H1 (cell line): ENCODE data around the gene CHN2. TPM values are rescaled to one million over a fixed set of nuclear protein-coding genes. Genes with fewer than 3 reads are reported as not detected.

Source experiments
- CTCF ChIA-PET: fragments of 300-600 bp; sonication (Branson Sonifier 250); formaldehyde crosslinking; loops from one replicate; lab custom pipeline; 2021; ENCODE audit not compliant: partially characterized antibody; lab: Charles Lee
- POLR2A ChIA-PET: fragments of 300-600 bp; sonication (Branson Sonifier 250); formaldehyde crosslinking; loops from one replicate; lab custom pipeline; 2021; ENCODE audit warnings: inconsistent platforms; ENCODE audit not compliant: partially characterized antibody; lab: Charles Lee
- DNase-seq, 2 experiments: peaks; one replicate each; pipeline versions ENCODE4 v3.0.0 to v3.0.0-alpha.2; 2010 to 2022; ENCODE audit warnings: low spot score in 2 of 2, low read depth in 1 of 2, mixed read lengths in 1 of 2
- FAIRE-seq: peaks from 2 replicates; lab custom pipeline; 2011; peaks lifted over from hg19 to GRCh38; lab: Jason Lieb, UNC
- H2AFZ ChIP-seq: 2 replicates; pipeline ENCODE4 v1.8.1; 2012; ENCODE audit warnings: low read length, inconsistent platforms
- H2AK5ac ChIP-seq: 2 replicates; pipeline ENCODE4 v1.6.1; 2013; ENCODE audit warnings: low read depth, low read length
- H2BK120ac ChIP-seq: replicated peaks from 2 replicates; pipeline ENCODE3; 2013; ENCODE audit warnings: low read depth, low read length, inconsistent platforms
- H2BK12ac ChIP-seq: 2 replicates; pipeline ENCODE4 v1.6.1; 2013; ENCODE audit warnings: low read depth, low read length
- H2BK15ac ChIP-seq: 2 replicates; pipeline ENCODE4 v1.6.1; 2013; ENCODE audit warnings: low read length
- H2BK20ac ChIP-seq: 2 replicates; pipeline ENCODE4 v1.6.1; 2013; ENCODE audit warnings: low read length
- H2BK5ac ChIP-seq: 2 replicates; pipeline ENCODE4 v1.6.1; 2013; ENCODE audit warnings: low read depth, low read length
- H3K14ac ChIP-seq: 2 replicates; pipeline ENCODE4 v1.6.1; 2013; ENCODE audit warnings: inconsistent platforms; ENCODE audit not compliant: insufficient read length
- H3K18ac ChIP-seq: 2 replicates; pipeline ENCODE4 v1.6.1; 2013; ENCODE audit warnings: low read length; ENCODE audit errors: extremely low read depth
- H3K23ac ChIP-seq: 2 replicates; pipeline ENCODE4 v1.6.1; 2013; ENCODE audit warnings: inconsistent platforms; ENCODE audit not compliant: insufficient read length
- H3K23me2 ChIP-seq: 2 replicates; pipeline ENCODE4 v1.6.1; 2013; ENCODE audit warnings: low read depth, low read length
- H3K27ac ChIP-seq: 2 replicates; pipeline ENCODE4 v1.6.1; 2011; ENCODE audit warnings: low read depth, low read length, inconsistent platforms
- H3K27me3 ChIP-seq, 4 experiments: replicated peaks in 1 of 4; 1 replicate in 1 of 4; 2 replicates in 3 of 4; pipeline versions ENCODE4 v1.6.1 to v1.8.1; 2011 to 2013; ENCODE audit warnings: low read length in 3 of 4, mild to moderate bottlenecking in 3 of 4, inconsistent platforms in 2 of 4, mixed read lengths in 2 of 4, moderate library complexity in 1 of 4; ENCODE audit not compliant: control insufficient read depth in 3 of 4, insufficient read depth in 3 of 4; ENCODE audit errors: extremely low read depth in 1 of 4
- H3K36me3 ChIP-seq, 4 experiments: 2 replicates each; pipeline versions ENCODE4 v1.6.1 to v1.8.1; 2011 to 2013; ENCODE audit warnings: mild to moderate bottlenecking in 4 of 4, low read length in 3 of 4, moderate library complexity in 2 of 4, control low read depth in 1 of 4, inconsistent platforms in 1 of 4; ENCODE audit not compliant: insufficient read depth in 4 of 4, control insufficient read depth in 2 of 4
- H3K4ac ChIP-seq: replicated peaks from 2 replicates; pipeline ENCODE3; 2013; ENCODE audit warnings: low read length, low read depth, mixed read lengths, inconsistent platforms; ENCODE audit not compliant: insufficient read length
- H3K4me1 ChIP-seq, 4 experiments: replicated peaks in 1 of 4; 1 replicate in 1 of 4; 2 replicates in 3 of 4; pipeline versions ENCODE4 v1.6.1 to v1.8.1; 2011 to 2013; ENCODE audit warnings: low read length in 3 of 4, inconsistent platforms in 2 of 4, mixed read lengths in 1 of 4; ENCODE audit not compliant: insufficient read depth in 4 of 4, control insufficient read depth in 3 of 4
- H3K4me2 ChIP-seq, 2 experiments: 2 replicates each; pipeline versions ENCODE4 v1.6.1 to v1.8.1; 2011 to 2013; ENCODE audit warnings: low read depth in 2 of 2, low read length in 2 of 2, control low read depth in 1 of 2, inconsistent platforms in 1 of 2, mild to moderate bottlenecking in 1 of 2; ENCODE audit not compliant: insufficient read depth in 1 of 2
- H3K4me3 ChIP-seq, 4 experiments: fragments of 200-600, 300-600 bp in 1 of 4; sonication (generic), shearing (Covaris generic), sonication (Bioruptor Twin) in 1 of 4; 2 replicates each; pipeline versions ENCODE4 v1.5.1 to v1.8.1; 2011 to 2016; ENCODE audit warnings: low read length in 4 of 4, low read depth in 3 of 4, control low read depth in 2 of 4, inconsistent platforms in 2 of 4, mild to moderate bottlenecking in 2 of 4, mixed read lengths in 1 of 4, moderate library complexity in 1 of 4; ENCODE audit not compliant: insufficient read depth in 2 of 4; ENCODE audit errors: extremely low read depth in 1 of 4
- H3K56ac ChIP-seq: replicated peaks from 2 replicates; pipeline ENCODE3; 2013; ENCODE audit warnings: low read depth, mild to moderate bottlenecking, mixed read lengths, low read length, inconsistent platforms; ENCODE audit not compliant: insufficient read length
- H3K79me1 ChIP-seq: 2 replicates; pipeline ENCODE4 v1.6.1; 2013; ENCODE audit warnings: low read depth, low read length, control low read depth
- H3K79me2 ChIP-seq, 2 experiments: 2 replicates each; pipeline versions ENCODE4 v1.6.1 to v1.8.1; 2012 to 2013; ENCODE audit warnings: low read length in 2 of 2, mild to moderate bottlenecking in 2 of 2, inconsistent platforms in 1 of 2; ENCODE audit not compliant: insufficient read depth in 2 of 2, control insufficient read depth in 1 of 2
- H3K9ac ChIP-seq, 4 experiments: replicated peaks in 1 of 4; 1 replicate in 1 of 4; 2 replicates in 3 of 4; pipeline versions ENCODE4 v1.6.1 to v1.8.1; 2011 to 2013; ENCODE audit warnings: low read depth in 3 of 4, low read length in 3 of 4, control low read depth in 2 of 4, mild to moderate bottlenecking in 2 of 4, moderate library complexity in 2 of 4, inconsistent platforms in 1 of 4; ENCODE audit errors: extremely low read depth in 1 of 4
- H3K9me3 ChIP-seq, 2 experiments: 2 replicates each; pipeline versions ENCODE4 v1.6.1 to v1.8.1; 2012 to 2013; ENCODE audit warnings: mild to moderate bottlenecking in 2 of 2, moderate library complexity in 2 of 2, control low read depth in 1 of 2, inconsistent platforms in 1 of 2, low read depth in 1 of 2, low read length in 1 of 2, mixed read lengths in 1 of 2; ENCODE audit not compliant: insufficient read depth in 2 of 2
- H4K20me1 ChIP-seq, 2 experiments: replicated peaks in 1 of 2; 2 replicates each; pipeline versions ENCODE3 to v1.8.1; 2011 to 2013; ENCODE audit warnings: inconsistent platforms in 2 of 2, low read length in 2 of 2, mild to moderate bottlenecking in 1 of 2; ENCODE audit not compliant: insufficient read depth in 2 of 2, control insufficient read depth in 1 of 2
- H4K5ac ChIP-seq: 2 replicates; pipeline ENCODE4 v1.6.1; 2013; ENCODE audit warnings: low read length, low read depth, mixed read lengths, inconsistent platforms; ENCODE audit not compliant: insufficient read length
- H4K8ac ChIP-seq: 2 replicates; pipeline ENCODE4 v1.8.0; 2013; ENCODE audit warnings: mild to moderate bottlenecking, moderate library complexity, low read length, inconsistent platforms; ENCODE audit not compliant: insufficient read depth; ENCODE audit errors: extremely low read depth
- H4K91ac ChIP-seq: replicated peaks from 2 replicates; pipeline ENCODE3; 2013; ENCODE audit warnings: low read length, mixed read lengths, inconsistent platforms; ENCODE audit not compliant: insufficient read length
- CEBPB ChIP-seq: IDR thresholded peaks from 2 replicates; pipeline ENCODE4 v1.6.1; 2012; ENCODE audit warnings: low read depth, low read length
- EP300 ChIP-seq, 2 experiments: IDR thresholded peaks; 1 replicate in 1 of 2; 2 replicates in 1 of 2; pipeline ENCODE4 v1.6.1; 2011 to 2012; ENCODE audit warnings: low read depth in 2 of 2, low read length in 2 of 2, mild to moderate bottlenecking in 2 of 2, borderline replicate concordance in 1 of 2, inconsistent platforms in 1 of 2, moderate library complexity in 1 of 2
- HDAC2 ChIP-seq, 2 experiments: fragments of 300-600 bp in 1 of 2; sonication (generic) in 1 of 2; IDR thresholded peaks; 2 replicates each; pipeline ENCODE4 v1.6.1; 2011 to 2012; ENCODE audit warnings: low read depth in 2 of 2, low read length in 2 of 2, mild to moderate bottlenecking in 2 of 2, moderate library complexity in 2 of 2, borderline replicate concordance in 1 of 2, inconsistent platforms in 1 of 2
- MAFK ChIP-seq: IDR thresholded peaks from 2 replicates; pipeline ENCODE4 v1.6.1; 2012; ENCODE audit warnings: low read depth, mild to moderate bottlenecking, improper control_type of control experiment, low read length
- NANOG ChIP-seq: IDR thresholded peaks from 2 replicates; pipeline ENCODE4 v1.6.1; 2011; ENCODE audit warnings: low read length, low read depth, mild to moderate bottlenecking, inconsistent platforms; ENCODE audit not compliant: insufficient read depth, poor library complexity, severe bottlenecking
- SIRT6 ChIP-seq: IDR thresholded peaks from one replicate; pipeline ENCODE4 v1.7.1; 2012; ENCODE audit warnings: low read length, inconsistent platforms
- SP2 ChIP-seq: IDR thresholded peaks from 2 replicates; pipeline ENCODE4 v1.6.1; 2012; ENCODE audit warnings: mild to moderate bottlenecking, low read length, inconsistent platforms
- TAF7 ChIP-seq: optimal IDR thresholded peaks from 2 replicates; pipeline ENCODE3; 2011; ENCODE audit warnings: low read depth, mild to moderate bottlenecking, inconsistent platforms, low read length, moderate library complexity, borderline replicate concordance
- WGBS, 2 experiments: shearing (Covaris generic) in 1 of 2; methylation state at CpG; one replicate each; pipeline versions ENCODE4 v1.1.6 to v1.1.7; 2013 to 2015; ENCODE audit warnings: low lambda C conversion rate in 2 of 2, mixed read lengths in 2 of 2, inconsistent platforms in 1 of 2, low coverage in 1 of 2, missing lambda C conversion rate in 1 of 2; ENCODE audit not compliant: insufficient replicate concordance in 2 of 2, insufficient coverage in 1 of 2, insufficient read length in 1 of 2; ENCODE audit errors: extremely low coverage in 1 of 2, missing lambda C conversion rate in 1 of 2; 5-methylcytosine and 5-hydroxymethylcytosine counted together
- polyA plus RNA-seq, 7 experiments: library from polyadenylated mRNA; depleted of rRNA in 3 of 7; stranded (reverse) in 5 of 7; unstranded in 2 of 7; fragments of >200 nt in 5 of 7; fragments of 200-250 nt in 2 of 7; gene quantifications; 1 replicate in 5 of 7; 2 replicates in 1 of 7; 4 replicates in 1 of 7; pipeline versions ENCODE4 v1.2.1 to v1.2.3, GENCODE V29; 2011 to 2013; ENCODE audit warnings: missing spikeins in 2 of 7, mixed read lengths in 2 of 7
- total RNA-seq: library from RNA; stranded (reverse); fragmentation: NEBNext Ultra II Directional; extraction: Animal tissue kit (Norgen Biotek cat#: 25700); gene quantifications from 2 replicates; pipeline ENCODE4 v1.2.1, GENCODE V29; 2021
- TF ChIP-seq, protein P1 (sequence below): IDR thresholded peaks from 2 replicates; pipeline ENCODE4 v1.6.1; 2012; ENCODE audit warnings: inconsistent platforms

CHN2 gene
- total and polyA plus RNA-seq, 2 of the 8 experiments (the other 6 are each of a cell fraction or from before 2014, with no cell fraction given) = 2.9 to 4.8 TPM

- POLR2A ChIA-PET = interaction anchor here (0.5 to 1.7 kb wide), 2 partner anchors 10 to 1942 kb away, joined by 3 read pairs; no protein-coding TSS in a partner anchor
- Histone ChIP-seq H3K79me1 (no peaks in the 10 kb centered on the region), H3K4me1 (peaks cover 0 to 6% (median 4%) of the 10 kb centered on the region in 4 experiments; a peak in 4 of 7 replicates), H2BK120ac (no peak overlapping the region), H2BK15ac (no peak overlapping the region), H3K14ac (no peak overlapping the region), H4K91ac (no peak overlapping the region), H3K23ac (no peak overlapping the region), H3K23me2 (peaks cover 3% of the 10 kb centered on the region; the same call in 1 of the 2 replicates), H2BK12ac (no peak overlapping the region), H2BK5ac (no peak overlapping the region), H3K36me3 (no peaks in the 10 kb centered on the region), H3K79me2 (no peaks in the 10 kb centered on the region), H3K4me3 (no peak overlapping the region), H3K56ac (no peak overlapping the region), H3K18ac (no peak overlapping the region), H3K4ac (no peak overlapping the region), H3K9me3 (no peaks in the 10 kb centered on the region), H3K9ac (no peak overlapping the region), H2AK5ac (no peak overlapping the region), H3K27me3 (no peaks in the 10 kb centered on the region), H3K27ac (no peak overlapping the region), H3K4me2 (no peak overlapping the region), H2AFZ (no peak overlapping the region), H4K20me1 (no peaks in the 10 kb centered on the region), H4K5ac (no peak overlapping the region), H4K8ac (no peak overlapping the region), H2BK20ac (no peak overlapping the region)
- FAIRE-seq (no peak), DNase-seq (peak in 1 of 2 experiments; percentile 37)
- TF ChIP-seq NANOG (no peak), EP300 (IDR thresholded peaks at IDR 0.05; ENCODE audit: borderline replicate concordance in 1 of 2, low read depth in 2 of 2, low read length in 2 of 2) (no peak), HDAC2 (IDR thresholded peaks at IDR 0.05; ENCODE audit: borderline replicate concordance in 1 of 2, low read depth in 2 of 2, low read length in 2 of 2) (no peak), SP2 (no peak), CEBPB (no peak), TAF7 (no peak), SIRT6 (no peak), MAFK (no peak)
- TF ChIP-seq, protein P1, sequence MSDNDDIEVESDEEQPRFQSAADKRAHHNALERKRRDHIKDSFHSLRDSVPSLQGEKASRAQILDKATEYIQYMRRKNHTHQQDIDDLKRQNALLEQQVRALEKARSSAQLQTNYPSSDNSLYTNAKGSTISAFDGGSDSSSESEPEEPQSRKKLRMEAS = no peak
- WGBS, 2 experiments = 87% methylated on average over 12 of the region's 12 CpGs; no CpG with 5 or more reads in 1 of the 2 experiments
- CTCF ChIA-PET = interaction anchor here (0.7 to 10.9 kb wide), 9 partner anchors 11 to 355 kb away, joined by 3 to 67 read pairs (median 4); no protein-coding TSS in a partner anchor
Observed at GRCh38 chr7:29281782-29282541, 87.4 kb downstream of the CHN2 start.
